ENCODE results near the gene C5orf47. TPM values are rescaled to one million over a fixed set of nuclear protein-coding genes. Genes with fewer than 3 reads are reported as not detected.

Gene C5orf47
- polyA plus RNA-seq, 2 of the 4 experiments (the other 2 are of a cell fraction) = 0.13 TPM; not detected in 1

- Histone ChIP-seq H3K9me3 (no peaks in the 10 kb centered on the region), H3K4me1 (no peaks in the 10 kb centered on the region), H3K4me3 (no peak overlapping the region), H3K27ac (no peak overlapping the region), H3K4me2 (no peak overlapping the region)
- no peak for FAIRE-seq
- DNase-seq (ENCODE audit: low read depth in 1 of 2, low spot score in 1 of 2) = no peak
- ChIA-PET CTCF (no interaction called here), POLR2A (no interaction called here)
- TF ChIP-seq MYC (IDR thresholded peaks at IDR 0.05; ENCODE audit: borderline replicate concordance, low read length) (no peak), RNF2 (IDR thresholded peaks at IDR 0.05; ENCODE audit: borderline replicate concordance, low read depth) (no peak), USF2 (IDR thresholded peaks at IDR 0.05) (no peak), HOXB13 (CRISPR knock-in tag; IDR thresholded peaks at IDR 0.05; ENCODE audit: low read depth) (no peak), TFCP2L1 (CRISPR knock-in tag; IDR thresholded peaks at IDR 0.05) (no peak), ZC3H11A (IDR thresholded peaks at IDR 0.05) (no peak), EP300 (IDR thresholded peaks at IDR 0.05) (no peak), RARB (CRISPR knock-in tag; IDR thresholded peaks at IDR 0.05) (no peak), HOXB5 (CRISPR knock-in tag; IDR thresholded peaks at IDR 0.05) (no peak), CBX2 (IDR thresholded peaks at IDR 0.05; ENCODE audit: borderline replicate concordance, low read depth) (no peak), REST (IDR thresholded peaks at IDR 0.05) (no peak), HMGXB4 (CRISPR knock-in tag; IDR thresholded peaks at IDR 0.05; ENCODE audit: borderline replicate concordance) (no peak), ZNF302 (CRISPR knock-in tag; IDR thresholded peaks at IDR 0.05) (no peak), ESRRA (IDR thresholded peaks at IDR 0.05; ENCODE audit: borderline replicate concordance, low read length) (no peak), ZFP36 (IDR thresholded peaks at IDR 0.05; ENCODE audit: borderline replicate concordance, partially characterized antibody) (no peak)
- no peak for ATAC-seq
Observed at GRCh38 chr5:174003795-174004194, 14.8 kb downstream of the C5orf47 start.

GRCh38 chr5:174008922-174009321 lies 20.0 kb downstream of the C5orf47 start:
- Histone ChIP-seq H3K9me3 (no peaks in the 10 kb centered on the region), H3K4me2 (no peak overlapping the region), H3K27ac (no peak overlapping the region), H3K4me3 (no peak overlapping the region), H3K4me1 (no peaks in the 10 kb centered on the region)
- no peak for DNase-seq (ENCODE audit: low read depth in 1 of 2, low spot score in 1 of 2)
- TF ChIP-seq RCOR1 (IDR thresholded peaks at IDR 0.05; ENCODE audit: low read depth, low read length) = no peak
- TF ChIP-seq NPAS2 (CRISPR knock-in tag; IDR thresholded peaks at IDR 0.05; ENCODE audit: borderline replicate concordance) = no peak
- FAIRE-seq = no peak
- WGBS (ENCODE audit: missing lambda C conversion rate) = 52% methylated on average over 5 of the region's 5 CpGs
- CTCF ChIA-PET = interaction anchor here (0.6 kb wide), 1 partner anchor 583 kb away, joined by 3 read pairs; no protein-coding TSS in a partner anchor
- POLR2A ChIA-PET = no interaction called here
- ATAC-seq = peak; percentile 54 to 67; a peak in 4 of 6 replicates

- no peak overlapping the region for H3K4me3 ChIP-seq
- no peak overlapping the region for H3K4me2 ChIP-seq
- TF ChIP-seq HMGXB4 (CRISPR knock-in tag; IDR thresholded peaks at IDR 0.05; ENCODE audit: borderline replicate concordance) = no peak
- TF ChIP-seq RFX5 (IDR thresholded peaks at IDR 0.05) = no peak
- no peak for TF ChIP-seq MYC (IDR thresholded peaks at IDR 0.05; ENCODE audit: borderline replicate concordance, low read length)
- TF ChIP-seq FOXS1 (CRISPR knock-in tag; IDR thresholded peaks at IDR 0.05) = no peak
- no peak for TF ChIP-seq FOSB (CRISPR knock-in tag; IDR thresholded peaks at IDR 0.05)
- no peak for TF ChIP-seq ZNF302 (CRISPR knock-in tag; IDR thresholded peaks at IDR 0.05)
- no peak for TF ChIP-seq EP300 (IDR thresholded peaks at IDR 0.05)
- TF ChIP-seq SREBF2 (IDR thresholded peaks at IDR 0.05) = no peak
- TF ChIP-seq TFCP2L1 (CRISPR knock-in tag; IDR thresholded peaks at IDR 0.05) = no peak
- TF ChIP-seq HOXB5 (CRISPR knock-in tag; IDR thresholded peaks at IDR 0.05) = no peak
- no peak for DNase-seq (ENCODE audit: low read depth in 1 of 2, low spot score in 1 of 2)
- H3K4me1 ChIP-seq = no peaks in the 10 kb centered on the region
- ChIA-PET CTCF (interaction anchor here (0.8 to 1.0 kb wide), 2 partner anchors 35 to 37 kb away, joined by 3 read pairs; partner anchors contain the start of gene NSG2), POLR2A (no interaction called here)
- 40% methylated on average over 1 of the region's 1 CpG for WGBS (ENCODE audit: missing lambda C conversion rate)
- H3K9me3 ChIP-seq = no peaks in the 10 kb centered on the region
- H3K27ac ChIP-seq = no peak overlapping the region
- no peak for ATAC-seq
- no peak for FAIRE-seq
Observed at GRCh38 chr5:174010365-174010764, 21.4 kb downstream of the C5orf47 start.
